GM12892 (cell line): ENCODE results near the gene PRR35.

ENCODE experiments used
- DNase-seq: peaks from one replicate; pipeline ENCODE4 v3.0.0; 2011; ENCODE audit not compliant: insufficient read length
- FAIRE-seq: peaks from 2 replicates; lab custom pipeline; 2011; peaks lifted over from hg19 to GRCh38; lab: Jason Lieb, UNC
- POLR2A ChIP-seq: IDR thresholded peaks from 2 replicates; pipeline ENCODE4 v1.6.1; 2011; ENCODE audit warnings: low read depth, low read length, control low read depth
- POLR2AphosphoS5 ChIP-seq: IDR thresholded peaks from 2 replicates; pipeline ENCODE4 v1.6.1; 2011; ENCODE audit warnings: low read depth, low read length, control low read depth
- TAF1 ChIP-seq: IDR thresholded peaks from 2 replicates; pipeline ENCODE4 v1.6.1; 2011; ENCODE audit warnings: low read depth, mild to moderate bottlenecking, control low read depth, low read length, borderline replicate concordance

Gene PRR35

GRCh38 chr16:554640-555365 lies 5.4 kb upstream of the PRR35 start:
- no peak for FAIRE-seq
- TF ChIP-seq POLR2AphosphoS5, result no peak
- TF ChIP-seq POLR2A, result no peak
- no peak for TF ChIP-seq TAF1
- no peak for DNase-seq

GRCh38 chr16:555528-556473 lies 4.4 kb upstream of the PRR35 start:
- FAIRE-seq, result no peak
- no peak for TF ChIP-seq POLR2AphosphoS5
- no peak for TF ChIP-seq POLR2A
- no peak for TF ChIP-seq TAF1
- no peak for DNase-seq

GRCh38 chr16:556474-557173 lies 3.6 kb upstream of the PRR35 start:
- TF ChIP-seq POLR2AphosphoS5 (no peak), TAF1 (no peak), POLR2A (no peak)
- DNase-seq (no peak), FAIRE-seq (no peak)

DNA sequence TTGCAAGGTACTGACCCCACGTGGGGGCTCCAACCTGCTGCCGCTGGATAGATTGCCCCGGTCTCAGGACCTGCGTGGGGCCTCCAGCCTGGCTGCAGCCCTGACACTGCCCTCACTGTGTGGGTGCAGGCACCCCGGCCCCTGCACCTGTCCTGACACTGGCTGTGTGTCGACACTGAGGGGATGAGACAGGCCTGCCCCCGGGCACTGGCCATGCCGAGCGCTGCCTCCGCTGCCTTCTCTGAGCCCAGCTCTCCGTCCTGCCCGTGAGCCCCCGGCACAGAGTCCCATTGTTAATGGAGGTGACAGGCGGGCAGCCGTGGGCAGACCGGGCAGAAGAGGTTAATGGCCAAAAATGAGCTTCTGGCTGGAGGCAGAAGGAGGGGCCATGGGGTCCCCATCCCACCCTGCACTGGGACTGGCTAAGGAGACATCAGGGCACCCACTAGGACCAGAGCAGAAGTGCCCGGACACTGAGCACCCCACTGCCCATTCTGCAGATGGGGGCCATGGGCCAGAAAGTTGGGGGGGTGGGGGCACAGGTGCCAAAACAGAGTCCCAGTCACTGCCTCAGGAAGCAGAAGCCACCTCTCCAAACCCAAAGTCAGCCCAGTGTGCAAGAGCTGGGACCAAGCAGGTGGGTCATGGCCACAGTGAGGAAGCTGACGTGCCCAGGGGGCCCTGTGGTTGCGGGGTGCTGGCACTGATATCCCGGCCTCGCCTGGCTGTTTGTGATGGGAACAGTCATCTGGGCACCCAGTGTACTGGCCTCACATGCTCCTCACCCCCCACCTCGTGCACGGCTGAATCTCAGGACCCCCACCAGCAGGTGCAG lies 2.5 kb upstream of the PRR35 start:
- no peak for DNase-seq
- TF ChIP-seq POLR2A (no peak), TAF1 (no peak), POLR2AphosphoS5 (no peak)
- no peak for FAIRE-seq

GRCh38 chr16:558298-559020 lies 1.7 kb upstream of the PRR35 start:
- no peak for TF ChIP-seq POLR2A
- TF ChIP-seq POLR2AphosphoS5, result no peak
- no peak for TF ChIP-seq TAF1
- FAIRE-seq, result no peak
- no peak for DNase-seq

DNA sequence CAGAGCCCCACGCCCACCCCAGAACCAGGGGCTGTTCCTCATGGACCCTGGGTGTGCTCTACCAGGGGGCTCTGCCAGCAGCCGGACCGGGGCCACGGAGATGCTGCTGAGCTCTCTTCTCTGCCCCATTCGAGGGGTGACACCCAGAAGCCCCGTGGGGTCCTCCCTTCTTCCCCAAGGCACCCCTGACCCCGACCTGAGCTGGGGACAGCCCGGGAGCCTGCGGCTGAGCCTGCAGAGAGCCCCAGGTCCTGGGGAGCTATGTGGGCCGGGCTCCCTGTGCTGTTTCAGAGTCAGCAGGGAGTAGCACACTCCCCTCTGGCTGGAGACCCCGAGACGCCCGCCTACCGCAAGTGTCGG lies 1.2 kb upstream of the PRR35 start:
- FAIRE-seq (no peak), DNase-seq (no peak)
- TF ChIP-seq TAF1, result no peak
- TF ChIP-seq POLR2AphosphoS5, result no peak
- TF ChIP-seq POLR2A, result no peak

DNA sequence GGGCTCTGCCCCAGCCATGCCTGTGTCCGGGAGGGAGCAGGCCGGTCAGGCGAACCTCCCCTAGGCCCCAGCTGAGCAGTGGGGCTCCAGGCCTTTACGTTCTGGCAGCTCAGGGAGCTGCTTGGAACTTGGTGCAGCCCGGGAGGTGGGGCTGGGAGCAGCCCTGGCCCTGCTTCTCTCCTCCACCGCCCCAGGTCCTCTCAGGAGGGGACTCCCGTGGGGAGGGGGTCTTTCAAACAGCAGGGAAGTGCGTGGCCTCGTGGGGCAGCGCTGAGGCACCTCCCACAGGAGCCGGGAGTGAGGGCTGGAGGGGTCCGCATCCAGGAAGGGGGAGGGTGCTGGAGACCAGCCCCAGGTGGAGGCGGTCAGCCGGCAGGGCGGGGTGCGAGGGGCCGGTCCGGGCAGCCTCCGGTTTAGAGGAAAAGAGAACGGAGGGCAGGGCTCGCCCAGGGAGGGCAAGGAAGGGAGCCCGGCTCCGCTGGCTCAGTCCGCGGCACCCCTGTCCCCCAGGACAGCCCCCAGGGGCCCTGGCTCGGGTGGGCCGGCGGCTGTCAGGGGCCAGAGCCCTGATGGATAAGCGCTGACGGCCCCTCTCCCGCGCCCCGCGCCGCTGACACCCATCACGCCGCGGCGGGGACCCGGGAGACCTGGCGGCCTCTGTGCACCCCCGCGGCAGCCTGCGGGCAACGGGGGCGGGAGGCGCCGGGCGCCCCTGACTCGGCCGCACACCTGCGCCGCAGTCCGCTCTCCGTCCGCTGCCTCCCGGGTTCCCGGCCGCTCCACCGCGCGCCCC lies 587 bp upstream of the PRR35 start:
- TF ChIP-seq POLR2AphosphoS5, result no peak
- TF ChIP-seq POLR2A, result no peak
- FAIRE-seq (no peak), DNase-seq (no peak)

GRCh38 chr16:560701-561412 lies 663 bp downstream of the PRR35 start:
- TF ChIP-seq TAF1 (no peak), POLR2AphosphoS5 (no peak), POLR2A (no peak)
- FAIRE-seq (no peak), DNase-seq (no peak)

GRCh38 chr16:561413-561794 lies 1.2 kb downstream of the PRR35 start:
- TF ChIP-seq TAF1, result no peak
- FAIRE-seq (no peak), DNase-seq (no peak)
